IMR-90 (cell line): ENCODE data around the gene PLPPR3. TPM values are rescaled to one million over a fixed set of nuclear protein-coding genes. Genes with fewer than 3 reads are reported as not detected.

ENCODE experiments used
- ATAC-seq: fragments of 200-7000 bp; cut with Tn5 transposase; 2 replicates; pipeline ENCODE4 v1.9.1; 2020; ENCODE audit warnings: low read depth, mild to moderate bottlenecking, moderate library complexity
- BruUV-seq: library from RNA; stranded (reverse); fragments of 400-500 nt; replicated peaks from 2 replicates; lab custom pipeline; 2021; lab: Mats Ljungman, UMichigan
- CTCF ChIA-PET: fragments of 300-600 bp; formaldehyde crosslinking; extraction: SDS; loops from one replicate; lab custom pipeline; 2021; ENCODE audit warnings: antibody characterized with exemption; lab: Yijun Ruan, JAX
- POLR2A ChIA-PET: fragments of 300-600 bp; sonication (Branson Sonifier 250); formaldehyde crosslinking; loops from one replicate; lab custom pipeline; 2022; ENCODE audit warnings: antibody characterized with exemption; ENCODE audit not compliant: unreplicated experiment; lab: Charles Lee
- DNase-seq: peaks from one replicate; pipeline ENCODE4 v3.0.0; 2013
- H2AFZ ChIP-seq: replicated peaks from 2 replicates; pipeline ENCODE3; 2013; ENCODE audit warnings: low read length, mild to moderate bottlenecking; ENCODE audit not compliant: poor library complexity
- H2AK5ac ChIP-seq: 2 replicates; pipeline ENCODE4 v1.6.1; 2013; ENCODE audit warnings: low read depth, low read length, inconsistent platforms
- H2AK9ac ChIP-seq: replicated peaks from 2 replicates; pipeline ENCODE3; 2013; ENCODE audit warnings: mild to moderate bottlenecking, low read depth, low read length, moderate library complexity; ENCODE audit not compliant: poor library complexity
- H2BK120ac ChIP-seq: 2 replicates; pipeline ENCODE4 v1.6.1; 2013; ENCODE audit warnings: low read depth, low read length, inconsistent platforms
- H2BK15ac ChIP-seq: 3 replicates; pipeline ENCODE4 v1.6.1; 2013; ENCODE audit warnings: low read depth, low read length, inconsistent platforms
- H2BK20ac ChIP-seq: 2 replicates; pipeline ENCODE4 v1.6.1; 2013; ENCODE audit warnings: low read depth, mild to moderate bottlenecking, inconsistent platforms, low read length, moderate library complexity
- H2BK5ac ChIP-seq: 2 replicates; pipeline ENCODE4 v1.6.1; 2013; ENCODE audit warnings: mild to moderate bottlenecking, low read depth, low read length, inconsistent platforms; ENCODE audit not compliant: poor library complexity, severe bottlenecking
- H3K14ac ChIP-seq: replicated peaks from 2 replicates; pipeline ENCODE4 v1.6.1; 2013; ENCODE audit warnings: low read depth, low read length, inconsistent platforms
- H3K18ac ChIP-seq: 2 replicates; pipeline ENCODE4 v1.6.1; 2013; ENCODE audit warnings: low read depth, low read length, control low read depth
- H3K23ac ChIP-seq: 2 replicates; pipeline ENCODE4 v1.6.1; 2013; ENCODE audit warnings: low read depth, low read length, inconsistent platforms
- H3K27ac ChIP-seq: 2 replicates; pipeline ENCODE4 v1.5.1; 2013; ENCODE audit warnings: mild to moderate bottlenecking, control low read depth, low read length; ENCODE audit not compliant: insufficient read depth
- H3K27me3 ChIP-seq: 2 replicates; pipeline ENCODE4 v1.6.1; 2013; ENCODE audit warnings: low read length; ENCODE audit not compliant: control insufficient read depth, insufficient read depth
- H3K36me3 ChIP-seq: 2 replicates; pipeline ENCODE4 v1.6.1; 2013; ENCODE audit warnings: low read length, mixed read lengths; ENCODE audit not compliant: control insufficient read depth, insufficient read depth
- H3K4ac ChIP-seq: 2 replicates; pipeline ENCODE4 v1.6.1; 2013; ENCODE audit warnings: low read depth, low read length, inconsistent platforms
- H3K4me1 ChIP-seq: 2 replicates; pipeline ENCODE4 v1.6.1; 2013; ENCODE audit warnings: low read length, mixed read lengths; ENCODE audit not compliant: control insufficient read depth, insufficient read depth
- H3K4me2 ChIP-seq: 2 replicates; pipeline ENCODE4 v1.6.1; 2013; ENCODE audit warnings: low read depth, mild to moderate bottlenecking, control low read depth, low read length, moderate library complexity
- H3K4me3 ChIP-seq: 2 replicates; pipeline ENCODE4 v1.5.1; 2013; ENCODE audit warnings: low read depth, mild to moderate bottlenecking, control low read depth, low read length, moderate library complexity; ENCODE audit not compliant: insufficient read depth
- H3K56ac ChIP-seq: 2 replicates; pipeline ENCODE4 v1.6.1; 2013; ENCODE audit warnings: low read length, inconsistent platforms; ENCODE audit not compliant: insufficient read depth; ENCODE audit errors: extremely low read depth
- H3K79me1 ChIP-seq, 2 experiments: 2 replicates each; pipeline ENCODE4 v1.6.1; 2013; ENCODE audit warnings: low read length in 2 of 2, inconsistent platforms in 1 of 2, low read depth in 1 of 2
- H3K9ac ChIP-seq: 2 replicates; pipeline ENCODE4 v1.6.1; 2013; ENCODE audit warnings: low read depth, low read length, control low read depth
- H3K9me1 ChIP-seq: 2 replicates; pipeline ENCODE4 v1.6.1; 2013; ENCODE audit warnings: low read length, inconsistent platforms; ENCODE audit not compliant: insufficient read depth
- H3K9me3 ChIP-seq: 2 replicates; pipeline ENCODE4 v1.6.1; 2013; ENCODE audit warnings: low read length; ENCODE audit not compliant: control insufficient read depth, insufficient read depth
- H4K20me1 ChIP-seq: 2 replicates; pipeline ENCODE4 v1.6.1; 2013; ENCODE audit warnings: low read length, inconsistent platforms; ENCODE audit not compliant: insufficient read depth
- H4K5ac ChIP-seq: 2 replicates; pipeline ENCODE4 v1.6.1; 2013; ENCODE audit warnings: mild to moderate bottlenecking, low read depth, low read length, control low read depth
- H4K8ac ChIP-seq, 2 experiments: 2 replicates each; pipeline ENCODE4 v1.6.1; 2013; ENCODE audit warnings: low read depth in 2 of 2, low read length in 2 of 2, control low read depth in 1 of 2, inconsistent platforms in 1 of 2
- H4K91ac ChIP-seq: 2 replicates; pipeline ENCODE4 v1.6.1; 2013; ENCODE audit warnings: low read depth, low read length, inconsistent platforms; ENCODE audit not compliant: insufficient read depth
- BHLHE40 ChIP-seq: fragments of 150-350 bp; IDR thresholded peaks from 2 replicates; pipeline ENCODE4 v1.6.1; 2016; ENCODE audit warnings: mild to moderate bottlenecking, low read depth, low read length
- CEBPB ChIP-seq: IDR thresholded peaks from 2 replicates; pipeline ENCODE4 v1.6.1; 2012; ENCODE audit warnings: low read depth, low read length, improper control_type of control experiment
- FOS ChIP-seq: fragments of 150-350 bp; IDR thresholded peaks from 2 replicates; pipeline ENCODE4 v1.6.1; 2016; ENCODE audit warnings: low read depth, low read length
- MXI1 ChIP-seq: IDR thresholded peaks from 2 replicates; pipeline ENCODE4 v1.6.1; 2012; ENCODE audit warnings: low read depth, mild to moderate bottlenecking, low read length, moderate library complexity, borderline replicate concordance
- NFE2L2 ChIP-seq: fragments of 150-350 bp; IDR thresholded peaks from 2 replicates; pipeline ENCODE4 v1.6.1; 2016; ENCODE audit warnings: low read depth, mild to moderate bottlenecking, low read length
- RAD21 ChIP-seq: IDR thresholded peaks from 2 replicates; pipeline ENCODE4 v1.6.1; 2012; ENCODE audit warnings: low read length, improper control_type of control experiment
- RCOR1 ChIP-seq: IDR thresholded peaks from 2 replicates; pipeline ENCODE4 v1.6.1; 2012; ENCODE audit warnings: mild to moderate bottlenecking, low read length, improper control_type of control experiment; ENCODE audit not compliant: insufficient replicate concordance
- SMC3 ChIP-seq: fragments of 150-350 bp; IDR thresholded peaks from 2 replicates; pipeline ENCODE4 v1.6.1; 2016; ENCODE audit warnings: low read depth, mild to moderate bottlenecking, antibody characterized with exemption, low read length, moderate library complexity
- WGBS, 2 experiments: methylation state at CpG; one replicate each; pipeline versions ENCODE4 v1.1.5 to v1.1.7; 2013; ENCODE audit warnings: missing lambda C conversion rate in 2 of 2; ENCODE audit not compliant: insufficient read length in 1 of 2; ENCODE audit errors: extremely low coverage in 2 of 2; 5-methylcytosine and 5-hydroxymethylcytosine counted together
- dilution Hi-C: fragments of 300-500 bp; cut with HindIII; formaldehyde crosslinking; loops from one replicate; pipeline ENCODE4 v1.14.3; 2018; ENCODE audit warnings: low sequenced_read_pairs; ENCODE audit not compliant: unreplicated experiment
- in situ Hi-C: fragments of 300-500 bp; cut with MboI; formaldehyde crosslinking; loops from 3 replicates; pipeline ENCODE4 v1.14.3; 2019; ENCODE audit warnings: low sequenced_read_pairs, inconsistent platforms, mixed read lengths
- intact Hi-C: fragments of 100-400 bp; cut with micrococcal nuclease; formaldehyde crosslinking; loops from 2 replicates; pipeline ENCODE4 v1.10.0; 2022
- polyA plus RNA-seq, 3 experiments: library from polyadenylated mRNA; depleted of rRNA; stranded (reverse); fragments of >200 nt; gene quantifications; 2 replicates each; pipeline ENCODE4 v1.2.3, GENCODE V29; 2012; ENCODE audit warnings: low replicate concordance in 1 of 3
- total RNA-seq: library from RNA; depleted of rRNA; stranded (reverse); fragments of >200 nt; gene quantifications from 2 replicates; pipeline ENCODE4 v1.2.3, GENCODE V29; 2012
- TF ChIP-seq, protein P1 (sequence below): conservative IDR thresholded peaks from 2 replicates; pipeline ENCODE4 v1.5.1; 2012; ENCODE audit warnings: mild to moderate bottlenecking, low read depth, low read length, improper control_type of control experiment
- TF ChIP-seq, protein P2 (sequence below): fragments of 150-350 bp; IDR thresholded peaks from 2 replicates; pipeline ENCODE4 v1.6.1; 2017; ENCODE audit warnings: mild to moderate bottlenecking, antibody characterized with exemption, low read length, low read depth

PLPPR3 gene
- total and polyA plus RNA-seq, 2 of the 4 experiments (the other 2 are of a cell fraction), result 0.36 to 1.2 TPM

DNA sequence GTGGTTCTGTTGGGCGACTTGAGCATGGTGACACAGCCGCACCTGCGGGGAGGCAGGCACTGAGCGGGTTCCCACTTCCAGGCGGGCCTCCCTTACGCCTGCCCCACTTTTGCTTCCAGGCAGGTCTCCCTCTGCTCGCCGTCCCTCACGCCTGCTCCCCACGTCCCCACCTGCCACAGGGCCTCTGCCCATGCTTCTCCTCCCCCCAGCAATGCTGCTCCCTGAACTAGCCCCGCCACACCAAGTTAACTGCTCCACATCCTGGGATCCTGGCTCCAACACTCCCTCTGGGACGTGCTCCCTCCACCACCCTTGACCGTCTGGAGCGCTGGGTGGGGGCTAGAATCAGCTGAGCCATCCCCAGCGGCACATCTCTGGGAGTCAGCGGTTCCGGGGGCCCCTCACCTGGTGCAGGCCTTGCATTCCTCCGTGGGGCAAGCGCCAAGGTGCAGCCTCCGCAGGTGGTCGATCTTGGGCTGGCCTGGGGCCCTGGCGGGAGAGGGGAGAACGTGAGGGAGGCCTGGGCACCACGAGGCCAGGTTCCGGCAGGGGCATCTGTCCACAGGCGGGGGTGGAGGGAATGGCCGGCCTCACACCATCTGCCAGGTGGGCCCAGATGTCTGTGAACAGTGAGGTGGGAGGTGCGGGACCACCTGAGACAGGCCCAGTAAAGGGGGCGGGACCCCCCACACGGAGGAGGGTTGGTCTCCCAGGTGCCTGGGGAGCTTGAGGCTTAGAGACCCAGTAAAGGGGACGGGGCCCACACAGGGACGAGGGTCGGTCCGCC lies 46.9 kb upstream of the PLPPR3 start:
- no TSS peak for BruUV-seq
- ATAC-seq, result no peak
- CTCF ChIA-PET, result no interaction called here

More for the DNA sequence above, 46.9 kb upstream of the PLPPR3 start:
- H4K91ac ChIP-seq, result peak overlapping the region; percentile 97
- H3K56ac ChIP-seq, result no peak overlapping the region
- H3K27ac ChIP-seq, result peak overlapping the region; percentile 73
- intact Hi-C loops (loop anchor here (5.0 to 10.0 kb wide), 3 partner anchors 44 to 204 kb away; partner anchors contain the start of genes R3HDM4, RNF126 and WDR18), dilution Hi-C loops (no loop called here), in situ Hi-C loops (no loop called here)
- TF ChIP-seq RAD21, result no peak
- TF ChIP-seq RCOR1, result no peak
- TF ChIP-seq, protein P1, sequence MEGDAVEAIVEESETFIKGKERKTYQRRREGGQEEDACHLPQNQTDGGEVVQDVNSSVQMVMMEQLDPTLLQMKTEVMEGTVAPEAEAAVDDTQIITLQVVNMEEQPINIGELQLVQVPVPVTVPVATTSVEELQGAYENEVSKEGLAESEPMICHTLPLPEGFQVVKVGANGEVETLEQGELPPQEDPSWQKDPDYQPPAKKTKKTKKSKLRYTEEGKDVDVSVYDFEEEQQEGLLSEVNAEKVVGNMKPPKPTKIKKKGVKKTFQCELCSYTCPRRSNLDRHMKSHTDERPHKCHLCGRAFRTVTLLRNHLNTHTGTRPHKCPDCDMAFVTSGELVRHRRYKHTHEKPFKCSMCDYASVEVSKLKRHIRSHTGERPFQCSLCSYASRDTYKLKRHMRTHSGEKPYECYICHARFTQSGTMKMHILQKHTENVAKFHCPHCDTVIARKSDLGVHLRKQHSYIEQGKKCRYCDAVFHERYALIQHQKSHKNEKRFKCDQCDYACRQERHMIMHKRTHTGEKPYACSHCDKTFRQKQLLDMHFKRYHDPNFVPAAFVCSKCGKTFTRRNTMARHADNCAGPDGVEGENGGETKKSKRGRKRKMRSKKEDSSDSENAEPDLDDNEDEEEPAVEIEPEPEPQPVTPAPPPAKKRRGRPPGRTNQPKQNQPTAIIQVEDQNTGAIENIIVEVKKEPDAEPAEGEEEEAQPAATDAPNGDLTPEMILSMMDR, result no peak
- TF ChIP-seq BHLHE40, result no peak
- TF ChIP-seq NFE2L2, result no peak
- TF ChIP-seq SMC3, result no peak
- no peak for TF ChIP-seq MXI1
- TF ChIP-seq CEBPB, result no peak
- TF ChIP-seq, protein P2, sequence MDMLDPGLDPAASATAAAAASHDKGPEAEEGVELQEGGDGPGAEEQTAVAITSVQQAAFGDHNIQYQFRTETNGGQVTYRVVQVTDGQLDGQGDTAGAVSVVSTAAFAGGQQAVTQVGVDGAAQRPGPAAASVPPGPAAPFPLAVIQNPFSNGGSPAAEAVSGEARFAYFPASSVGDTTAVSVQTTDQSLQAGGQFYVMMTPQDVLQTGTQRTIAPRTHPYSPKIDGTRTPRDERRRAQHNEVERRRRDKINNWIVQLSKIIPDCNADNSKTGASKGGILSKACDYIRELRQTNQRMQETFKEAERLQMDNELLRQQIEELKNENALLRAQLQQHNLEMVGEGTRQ, result no peak
- TF ChIP-seq FOS, result no peak
- H2BK20ac ChIP-seq, result peak overlapping the region; percentile 74
- H2BK15ac ChIP-seq, result peak overlapping the region; percentile 54; the same call in 1 of the 3 replicates
- H3K4me1 ChIP-seq, result peaks cover 22% of the 10 kb centered on the region
- peak overlapping the region; percentile 93 for H3K4ac ChIP-seq
- peak overlapping the region; percentile 62 for H3K14ac ChIP-seq
- H2BK5ac ChIP-seq, result peak overlapping the region; percentile 88
- peak overlapping the region; percentile 40; the same call in 1 of the 2 replicates for H3K18ac ChIP-seq
- peak overlapping the region; percentile 43 for H4K5ac ChIP-seq
- no peaks in the 10 kb centered on the region for H3K9me3 ChIP-seq
- no peak for DNase-seq
- H4K8ac ChIP-seq, result peak overlapping the region; percentile 12 to 90; a peak in 3 of 4 replicates
- peak overlapping the region; percentile 72 for H2AFZ ChIP-seq
- 80% methylated on average over 15 of the region's 34 CpGs; no CpG with 5 or more reads in 1 of the 2 experiments for WGBS, 2 experiments
- peaks cover 7 to 22% of the 10 kb centered on the region in 2 experiments; a peak in 2 of 4 replicates for H3K79me1 ChIP-seq
- peaks cover 18% of the 10 kb centered on the region for H3K36me3 ChIP-seq
- H3K23ac ChIP-seq, result no peak overlapping the region
- peak overlapping the region; percentile 11; the same call in 1 of the 2 replicates for H3K4me2 ChIP-seq
- H4K20me1 ChIP-seq, result peaks cover 16% of the 10 kb centered on the region
- no peaks in the 10 kb centered on the region for H3K27me3 ChIP-seq
- POLR2A ChIA-PET, result no interaction called here
- peak overlapping the region; percentile 98 for H2AK5ac ChIP-seq
- no peaks in the 10 kb centered on the region; the same call in 1 of the 2 replicates for H3K9me1 ChIP-seq
- no peak overlapping the region; the same call in 1 of the 2 replicates for H3K9ac ChIP-seq
- no peak overlapping the region for H3K4me3 ChIP-seq
- peak overlapping the region; percentile 82 for H2BK120ac ChIP-seq
- H2AK9ac ChIP-seq, result peak overlapping the region; percentile 99
